HL-60 (cell line): ENCODE measurements around the gene MAPK12.

ENCODE experiments used
- DNase-seq, 2 experiments: peaks; one replicate each; pipeline ENCODE4 v3.0.0-alpha.2; 2010 to 2020; ENCODE audit warnings: low read depth in 1 of 2, low spot score in 1 of 2
- H3K27ac ChIP-seq: fragments of 250-450 bp; sonication (Bioruptor Pico); replicated peaks from 2 replicates; pipeline ENCODE4 v1.5.1; 2020; ENCODE audit warnings: mild to moderate bottlenecking, moderate library complexity
- H3K27me3 ChIP-seq: fragments of 250-450 bp; sonication (Bioruptor Pico); 2 replicates; pipeline ENCODE4 v1.5.1; 2021; ENCODE audit warnings: mild to moderate bottlenecking, moderate library complexity; ENCODE audit not compliant: insufficient read depth, poor library complexity, severe bottlenecking
- H3K4me3 ChIP-seq: replicated peaks from 2 replicates; pipeline ENCODE4 v1.5.1; 2011; ENCODE audit warnings: mild to moderate bottlenecking, control low read depth, low read length; ENCODE audit not compliant: insufficient read depth
- GABPA ChIP-seq: IDR thresholded peaks from 2 replicates; pipeline ENCODE4 v1.6.1; 2012; ENCODE audit warnings: low read depth
- POLR2AphosphoS5 ChIP-seq: IDR thresholded peaks from 2 replicates; pipeline ENCODE4 v1.6.1; 2012; ENCODE audit warnings: low read depth
- SPI1 ChIP-seq: IDR thresholded peaks from 2 replicates; pipeline ENCODE4 v1.6.1; 2012; ENCODE audit warnings: low read depth, mild to moderate bottlenecking, borderline replicate concordance
- TF ChIP-seq, protein P1 (sequence below): IDR thresholded peaks from one replicate; pipeline ENCODE4 v1.5.1; 2011; ENCODE audit warnings: low read length, control low read depth, inconsistent platforms; ENCODE audit not compliant: insufficient read depth
- TF ChIP-seq, protein P2 (sequence below): IDR thresholded peaks from 2 replicates; pipeline ENCODE4 v1.6.1; 2012; ENCODE audit warnings: low read depth; ENCODE audit not compliant: insufficient replicate concordance

MAPK12 gene

DNA sequence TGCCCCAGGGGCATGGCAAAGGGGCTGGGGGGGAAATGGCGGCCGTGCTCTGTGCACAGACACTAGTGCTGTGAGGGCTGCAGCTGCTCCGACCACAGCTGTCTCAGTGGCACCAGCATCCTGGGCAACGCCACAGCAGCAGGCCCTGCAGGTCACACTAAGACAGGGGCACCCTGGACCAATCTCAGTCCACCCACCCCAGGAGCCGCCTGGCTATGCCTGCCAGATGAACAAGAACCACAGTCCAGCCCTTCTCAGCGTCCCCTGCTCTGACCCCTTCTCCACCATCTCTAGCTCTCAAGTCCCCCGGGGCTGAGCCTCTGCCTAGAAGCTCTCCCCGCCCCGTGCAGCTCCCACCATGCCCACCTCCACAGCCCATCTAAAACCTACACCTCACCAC, 33.1 kb downstream of the MAPK12 start:
- no peak for DNase-seq
- H3K4me3 ChIP-seq, result no peak overlapping the region
- no peak overlapping the region for H3K27ac ChIP-seq
- TF ChIP-seq SPI1 (no peak), GABPA (no peak), POLR2AphosphoS5 (no peak)
- TF ChIP-seq, protein P1, sequence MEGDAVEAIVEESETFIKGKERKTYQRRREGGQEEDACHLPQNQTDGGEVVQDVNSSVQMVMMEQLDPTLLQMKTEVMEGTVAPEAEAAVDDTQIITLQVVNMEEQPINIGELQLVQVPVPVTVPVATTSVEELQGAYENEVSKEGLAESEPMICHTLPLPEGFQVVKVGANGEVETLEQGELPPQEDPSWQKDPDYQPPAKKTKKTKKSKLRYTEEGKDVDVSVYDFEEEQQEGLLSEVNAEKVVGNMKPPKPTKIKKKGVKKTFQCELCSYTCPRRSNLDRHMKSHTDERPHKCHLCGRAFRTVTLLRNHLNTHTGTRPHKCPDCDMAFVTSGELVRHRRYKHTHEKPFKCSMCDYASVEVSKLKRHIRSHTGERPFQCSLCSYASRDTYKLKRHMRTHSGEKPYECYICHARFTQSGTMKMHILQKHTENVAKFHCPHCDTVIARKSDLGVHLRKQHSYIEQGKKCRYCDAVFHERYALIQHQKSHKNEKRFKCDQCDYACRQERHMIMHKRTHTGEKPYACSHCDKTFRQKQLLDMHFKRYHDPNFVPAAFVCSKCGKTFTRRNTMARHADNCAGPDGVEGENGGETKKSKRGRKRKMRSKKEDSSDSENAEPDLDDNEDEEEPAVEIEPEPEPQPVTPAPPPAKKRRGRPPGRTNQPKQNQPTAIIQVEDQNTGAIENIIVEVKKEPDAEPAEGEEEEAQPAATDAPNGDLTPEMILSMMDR, result no peak
- TF ChIP-seq, protein P2, sequence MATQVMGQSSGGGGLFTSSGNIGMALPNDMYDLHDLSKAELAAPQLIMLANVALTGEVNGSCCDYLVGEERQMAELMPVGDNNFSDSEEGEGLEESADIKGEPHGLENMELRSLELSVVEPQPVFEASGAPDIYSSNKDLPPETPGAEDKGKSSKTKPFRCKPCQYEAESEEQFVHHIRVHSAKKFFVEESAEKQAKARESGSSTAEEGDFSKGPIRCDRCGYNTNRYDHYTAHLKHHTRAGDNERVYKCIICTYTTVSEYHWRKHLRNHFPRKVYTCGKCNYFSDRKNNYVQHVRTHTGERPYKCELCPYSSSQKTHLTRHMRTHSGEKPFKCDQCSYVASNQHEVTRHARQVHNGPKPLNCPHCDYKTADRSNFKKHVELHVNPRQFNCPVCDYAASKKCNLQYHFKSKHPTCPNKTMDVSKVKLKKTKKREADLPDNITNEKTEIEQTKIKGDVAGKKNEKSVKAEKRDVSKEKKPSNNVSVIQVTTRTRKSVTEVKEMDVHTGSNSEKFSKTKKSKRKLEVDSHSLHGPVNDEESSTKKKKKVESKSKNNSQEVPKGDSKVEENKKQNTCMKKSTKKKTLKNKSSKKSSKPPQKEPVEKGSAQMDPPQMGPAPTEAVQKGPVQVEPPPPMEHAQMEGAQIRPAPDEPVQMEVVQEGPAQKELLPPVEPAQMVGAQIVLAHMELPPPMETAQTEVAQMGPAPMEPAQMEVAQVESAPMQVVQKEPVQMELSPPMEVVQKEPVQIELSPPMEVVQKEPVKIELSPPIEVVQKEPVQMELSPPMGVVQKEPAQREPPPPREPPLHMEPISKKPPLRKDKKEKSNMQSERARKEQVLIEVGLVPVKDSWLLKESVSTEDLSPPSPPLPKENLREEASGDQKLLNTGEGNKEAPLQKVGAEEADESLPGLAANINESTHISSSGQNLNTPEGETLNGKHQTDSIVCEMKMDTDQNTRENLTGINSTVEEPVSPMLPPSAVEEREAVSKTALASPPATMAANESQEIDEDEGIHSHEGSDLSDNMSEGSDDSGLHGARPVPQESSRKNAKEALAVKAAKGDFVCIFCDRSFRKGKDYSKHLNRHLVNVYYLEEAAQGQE, result no peak
- no peaks in the 10 kb centered on the region for H3K27me3 ChIP-seq

DNA sequence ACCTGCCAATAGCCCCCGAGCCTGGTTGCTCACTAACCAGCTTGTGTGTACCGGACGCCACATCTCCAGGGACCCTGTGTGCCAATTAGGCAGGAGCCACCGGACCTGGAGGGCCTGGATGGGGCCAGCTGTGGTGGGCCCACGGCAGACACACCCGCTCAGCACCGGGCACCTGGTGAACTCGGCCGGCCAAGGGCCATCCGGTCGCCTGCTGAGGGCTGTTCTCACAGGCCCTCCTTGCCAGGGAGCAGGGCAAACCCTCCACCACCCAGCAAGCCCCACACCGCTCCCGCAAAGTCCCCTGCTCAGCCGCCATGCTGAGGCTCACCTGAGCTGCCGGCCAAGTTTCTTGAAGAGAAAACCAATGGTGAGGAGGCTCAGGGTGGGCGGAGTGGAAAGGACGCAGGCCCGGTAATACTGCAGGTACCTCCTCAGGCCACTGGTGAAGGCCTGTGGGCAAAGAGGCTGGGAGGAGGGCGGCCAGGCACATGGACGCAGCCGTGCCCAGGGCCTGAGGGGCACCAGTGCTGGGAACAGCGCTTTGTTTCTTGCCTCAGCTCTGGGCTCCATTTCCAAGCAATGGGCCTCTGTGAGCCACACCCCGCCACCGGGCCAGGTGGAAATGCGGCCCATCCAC, 33.8 kb downstream of the MAPK12 start:
- TF ChIP-seq, protein P1, result no peak
- TF ChIP-seq GABPA (no peak), SPI1 (no peak), POLR2AphosphoS5 (no peak)
- TF ChIP-seq, protein P2, result no peak
- no peak overlapping the region for H3K4me3 ChIP-seq
- no peak for DNase-seq
- no peaks in the 10 kb centered on the region for H3K27me3 ChIP-seq
- no peak overlapping the region for H3K27ac ChIP-seq

DNA sequence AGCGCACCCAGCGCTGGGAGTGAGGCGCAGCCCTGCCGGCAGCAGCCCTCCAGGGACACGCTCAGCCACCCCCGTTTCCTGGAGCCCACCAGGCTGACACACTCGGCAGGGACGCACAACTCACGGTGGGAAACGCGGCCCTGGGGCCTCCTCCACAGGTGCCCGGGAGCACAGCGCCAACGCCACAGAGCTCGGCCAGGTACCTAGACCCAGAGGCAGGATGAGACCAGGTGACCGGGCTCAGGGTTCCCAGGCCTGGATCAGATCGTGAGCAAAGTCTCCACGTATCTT, 34.7 kb downstream of the MAPK12 start:
- H3K4me3 ChIP-seq, result no peak overlapping the region
- no peaks in the 10 kb centered on the region for H3K27me3 ChIP-seq
- no peak for DNase-seq
- H3K27ac ChIP-seq, result no peak overlapping the region
- TF ChIP-seq POLR2AphosphoS5 (no peak), SPI1 (no peak), GABPA (no peak)
- TF ChIP-seq, protein P2, result no peak
- TF ChIP-seq, protein P1, result no peak
